SKM-1 (cell line): Measurements from ENCODE around the gene GSTCD.
"Not testable (repeated sequence)": the region's sequence is repeated elsewhere in the genome, so short reads cannot be mapped to it uniquely, and the experiment has no call there.

Source experiments
- DNase-seq: peaks from one replicate; lab custom pipeline; 2025; ENCODE audit not compliant: unreplicated experiment; lab: John Stamatoyannopoulos, UW

The GSTCD gene

GRCh38 chr4:105708181-105709080, at the start of gene GSTCD, which contains the start of gene INTS12:
Gene GSTCD, plus strand, starts transcription at chr4:105708784. Its CDS starts 8,830 bp downstream, at chr4:105717614.
Gene INTS12, minus strand, starts transcription at chr4:105708689. Its CDS starts 8,684 bp downstream, at chr4:105700005.
- peak; percentile 83 for DNase-seq

GRCh38 chr4:105659190-105659589, 49.4 kb upstream of the GSTCD start:
- DNase-seq: no peak

- no peak for DNase-seq
Measured at GRCh38 chr4:105661028-105661427, 47.6 kb upstream of the GSTCD start.

GRCh38 chr4:105662935-105663675, 45.5 kb upstream of the GSTCD start:
- DNase-seq: no peak

GRCh38 chr4:105666693-105667092, 41.9 kb upstream of the GSTCD start:
- DNase-seq: no peak

- no peak for DNase-seq
Measured at GRCh38 chr4:105670684-105671083, 37.9 kb upstream of the GSTCD start.

GRCh38 chr4:105671301-105671700, 37.3 kb upstream of the GSTCD start:
- DNase-seq: no peak

- no peak for DNase-seq
Measured at GRCh38 chr4:105674011-105674410, 34.6 kb upstream of the GSTCD start.

GRCh38 chr4:105677709-105678108, 30.9 kb upstream of the GSTCD start:
- no peak for DNase-seq

GRCh38 chr4:105679186-105679585, 29.4 kb upstream of the GSTCD start:
- DNase-seq: no peak

GRCh38 chr4:105683038-105683437, 25.5 kb upstream of the GSTCD start:
- no peak for DNase-seq

- no peak for DNase-seq
Measured at GRCh38 chr4:105686571-105686970, 22.0 kb upstream of the GSTCD start.

GRCh38 chr4:105694812-105695211, 13.8 kb upstream of the GSTCD start:
- not testable (repeated sequence) for DNase-seq

GRCh38 chr4:105695832-105696231, 12.8 kb upstream of the GSTCD start:
- DNase-seq: not testable (repeated sequence)

- DNase-seq: no peak
Measured at GRCh38 chr4:105698607-105699006, 10.0 kb upstream of the GSTCD start.

- no peak for DNase-seq
Measured at GRCh38 chr4:105707782-105708180, 803 bp upstream of the GSTCD start.

GRCh38 chr4:105709081-105709450, 482 bp downstream of the GSTCD start:
- no peak for DNase-seq

- no peak for DNase-seq
Measured at GRCh38 chr4:105710012-105710600, 1.5 kb downstream of the GSTCD start.

- no peak for DNase-seq
Measured at GRCh38 chr4:105710678-105711077, 2.1 kb downstream of the GSTCD start.

GRCh38 chr4:105712766-105713165, 4.2 kb downstream of the GSTCD start:
- no peak for DNase-seq

GRCh38 chr4:105714071-105714521, 5.5 kb downstream of the GSTCD start:
- peak; percentile 61 for DNase-seq
